AG04450 (cell line): ENCODE measurements around the gene ADAMTS3. TPM values are rescaled to one million over a fixed set of nuclear protein-coding genes. Genes with fewer than 3 reads are reported as not detected.

Experiments used
- CTCF ChIA-PET: fragments of 300-600, 350-600 bp; formaldehyde crosslinking; extraction: SDS; loops from one replicate; lab custom pipeline; 2022; ENCODE audit warnings: antibody characterized with exemption, inconsistent platforms; lab: Charles Lee
- POLR2A ChIA-PET: fragments of 350-600 bp; formaldehyde crosslinking; extraction: SDS; loops from one replicate; lab custom pipeline; 2021; ENCODE audit warnings: antibody characterized with exemption, inconsistent platforms; lab: Yijun Ruan, JAX
- DNase-seq: peaks from one replicate; pipeline ENCODE4 v3.0.0-alpha.2; 2011; ENCODE audit warnings: low read depth, low spot score
- H3K27ac ChIP-seq: one replicate; pipeline ENCODE4 v1.5.1; 2012; ENCODE audit warnings: low read depth, low read length, control low read depth
- H3K27me3 ChIP-seq: one replicate; pipeline ENCODE4 v1.6.0; 2012; ENCODE audit warnings: low read length; ENCODE audit not compliant: control insufficient read depth, insufficient read depth
- H3K4me3 ChIP-seq: 2 replicates; pipeline ENCODE4 v1.5.1; 2011; ENCODE audit warnings: mild to moderate bottlenecking, low read depth, low read length, control low read depth
- H3K9me3 ChIP-seq: 2 replicates; pipeline ENCODE4 v1.5.1; 2012; ENCODE audit warnings: low read length; ENCODE audit not compliant: control insufficient read depth, insufficient read depth
- polyA plus RNA-seq: library from polyadenylated mRNA; depleted of rRNA; stranded (reverse); fragments of >200 nt; gene quantifications from 2 replicates; pipeline ENCODE4 v1.2.3, GENCODE V29; 2011
- TF ChIP-seq, protein P1 (sequence below): IDR thresholded peaks from 2 replicates; pipeline ENCODE4 v1.5.1; 2011; ENCODE audit warnings: low read depth, low read length, control low read depth, inconsistent platforms

The ADAMTS3 gene
- polyA plus RNA-seq, 1 experiment, result 0.77 TPM

GRCh38 chr4:72602396-72603376 is 33.7 kb upstream of the ADAMTS3 start:
- TF ChIP-seq, protein P1, sequence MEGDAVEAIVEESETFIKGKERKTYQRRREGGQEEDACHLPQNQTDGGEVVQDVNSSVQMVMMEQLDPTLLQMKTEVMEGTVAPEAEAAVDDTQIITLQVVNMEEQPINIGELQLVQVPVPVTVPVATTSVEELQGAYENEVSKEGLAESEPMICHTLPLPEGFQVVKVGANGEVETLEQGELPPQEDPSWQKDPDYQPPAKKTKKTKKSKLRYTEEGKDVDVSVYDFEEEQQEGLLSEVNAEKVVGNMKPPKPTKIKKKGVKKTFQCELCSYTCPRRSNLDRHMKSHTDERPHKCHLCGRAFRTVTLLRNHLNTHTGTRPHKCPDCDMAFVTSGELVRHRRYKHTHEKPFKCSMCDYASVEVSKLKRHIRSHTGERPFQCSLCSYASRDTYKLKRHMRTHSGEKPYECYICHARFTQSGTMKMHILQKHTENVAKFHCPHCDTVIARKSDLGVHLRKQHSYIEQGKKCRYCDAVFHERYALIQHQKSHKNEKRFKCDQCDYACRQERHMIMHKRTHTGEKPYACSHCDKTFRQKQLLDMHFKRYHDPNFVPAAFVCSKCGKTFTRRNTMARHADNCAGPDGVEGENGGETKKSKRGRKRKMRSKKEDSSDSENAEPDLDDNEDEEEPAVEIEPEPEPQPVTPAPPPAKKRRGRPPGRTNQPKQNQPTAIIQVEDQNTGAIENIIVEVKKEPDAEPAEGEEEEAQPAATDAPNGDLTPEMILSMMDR, result no peak
- no peak overlapping the region for H3K4me3 ChIP-seq
- DNase-seq, result no peak
- POLR2A ChIA-PET, result no interaction called here
- H3K9me3 ChIP-seq, result no peaks in the 10 kb centered on the region
- H3K27ac ChIP-seq, result no peak overlapping the region
- CTCF ChIA-PET, result no interaction called here
- no peaks in the 10 kb centered on the region for H3K27me3 ChIP-seq

DNA sequence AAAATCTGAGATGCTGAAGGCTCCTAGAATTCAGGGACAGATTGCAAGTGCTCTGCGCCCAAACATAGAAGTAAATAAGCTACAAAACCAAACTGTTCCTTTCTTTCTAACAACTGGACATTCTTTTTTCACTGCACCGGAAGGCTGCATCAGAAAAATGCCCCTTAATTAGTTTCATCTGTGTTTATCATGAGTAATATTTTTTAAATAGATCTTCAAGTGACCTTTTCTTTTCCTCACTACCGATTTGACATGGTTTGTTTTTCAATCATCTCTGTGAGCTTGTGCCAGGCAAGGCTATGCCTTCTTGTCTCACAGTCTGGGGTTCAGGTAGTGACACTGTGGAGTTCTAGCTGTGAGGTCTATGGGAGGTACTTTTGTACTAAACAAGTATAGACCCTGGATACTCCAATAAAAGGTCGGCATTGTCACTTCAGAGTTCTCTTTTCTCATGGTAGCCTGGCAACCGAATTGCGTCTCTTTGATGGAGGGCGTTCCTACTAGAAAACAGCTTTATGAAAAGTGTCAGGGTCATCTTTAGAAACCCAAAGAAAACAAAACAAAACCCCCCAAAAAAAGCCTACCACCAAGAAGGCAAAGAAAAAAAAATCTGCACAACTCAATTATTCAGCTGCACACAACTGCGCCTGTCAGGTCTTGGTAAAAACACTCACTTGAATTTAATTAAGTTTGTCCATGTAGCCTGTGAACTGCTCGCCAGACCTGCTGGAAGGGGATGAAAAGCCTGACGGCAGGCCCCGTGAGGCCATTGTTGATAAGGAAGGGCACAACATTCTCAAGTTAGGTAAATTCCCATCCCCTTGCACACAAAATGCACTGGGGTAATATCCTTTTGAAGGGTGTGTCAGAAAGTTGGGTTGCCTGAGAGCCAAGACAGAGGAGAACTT is 22.8 kb upstream of the ADAMTS3 start:
- Histone ChIP-seq H3K9me3 (no peaks in the 10 kb centered on the region; the same call in 1 of the 2 replicates), H3K27ac (no peak overlapping the region), H3K4me3 (no peak overlapping the region), H3K27me3 (no peaks in the 10 kb centered on the region)
- ChIA-PET POLR2A (no interaction called here), CTCF (no interaction called here)
- no peak for DNase-seq
- TF ChIP-seq, protein P1, result no peak

DNA sequence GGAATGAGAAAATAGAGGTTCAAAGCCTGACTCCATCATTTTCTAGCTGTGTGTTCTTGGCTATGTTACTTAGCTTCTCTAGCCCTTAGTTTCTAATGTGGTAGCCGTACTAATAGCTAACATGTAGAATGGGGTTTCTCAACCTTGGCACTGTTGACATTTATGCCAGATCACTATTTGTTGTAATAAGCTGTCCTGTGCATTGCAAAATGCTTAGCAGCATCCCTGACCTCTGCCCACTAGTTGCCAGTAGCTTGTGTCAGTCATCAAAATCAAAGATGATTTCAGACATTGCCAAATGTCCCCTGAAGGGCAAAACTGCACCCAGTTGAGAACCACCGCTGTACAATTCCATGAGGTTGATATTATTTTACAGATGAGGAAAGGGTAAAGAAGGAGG is 18.3 kb upstream of the ADAMTS3 start:
- H3K27ac ChIP-seq, result no peak overlapping the region
- POLR2A ChIA-PET, result no interaction called here
- DNase-seq, result no peak
- H3K4me3 ChIP-seq, result no peak overlapping the region
- CTCF ChIA-PET, result no interaction called here
- H3K27me3 ChIP-seq, result no peaks in the 10 kb centered on the region
- H3K9me3 ChIP-seq, result no peaks in the 10 kb centered on the region
- TF ChIP-seq, protein P1, result no peak

DNA sequence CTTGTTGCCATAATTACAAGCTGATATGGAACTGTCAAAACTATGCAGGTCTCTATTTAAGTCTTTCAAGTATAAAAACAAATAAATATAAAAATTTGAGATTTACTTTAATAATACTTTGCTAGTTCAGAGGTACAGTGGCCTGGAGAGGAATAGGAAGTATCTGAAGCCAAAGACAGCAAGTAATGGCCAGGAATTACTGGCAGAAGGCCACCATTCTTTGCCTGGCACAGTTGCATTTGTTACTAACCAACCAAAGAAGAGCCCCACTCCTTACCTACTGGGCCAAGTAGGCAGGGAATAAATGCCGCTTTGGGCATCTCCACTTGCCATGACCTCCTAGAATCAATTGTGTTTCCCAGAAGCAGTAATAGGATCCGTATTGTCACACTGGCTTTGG is 13.8 kb upstream of the ADAMTS3 start:
- DNase-seq, result no peak
- Histone ChIP-seq H3K27ac (no peak overlapping the region), H3K9me3 (no peaks in the 10 kb centered on the region), H3K4me3 (no peak overlapping the region), H3K27me3 (no peaks in the 10 kb centered on the region)
- POLR2A ChIA-PET, result no interaction called here
- TF ChIP-seq, protein P1, result no peak
- CTCF ChIA-PET, result interaction anchor here (0.6 kb wide), 1 partner anchor 330 kb away, joined by 3 read pairs; no protein-coding TSS in a partner anchor
